Upper lobe of left lung (tissue), 4 donors: ENCODE data around the gene ANKRD63.

ENCODE experiments used
- CTCF ChIP-seq, 6 experiments: fragments of 450-650 bp in 4 of 6; fragments of 200-600 bp in 2 of 6; sonication (generic) in 2 of 6; IDR thresholded peaks; one replicate each; pipeline ENCODE4 v1.5.1; 2016 to 2019; ENCODE audit warnings: antibody characterized with exemption in 6 of 6
- EP300 ChIP-seq, 4 donors: sonication (generic); formaldehyde crosslinking; IDR thresholded peaks; one replicate each; pipeline ENCODE4 v1.5.1; 2017; ENCODE audit warnings: antibody characterized with exemption in 4 of 4, control low read depth in 2 of 4
- POLR2A ChIP-seq, 4 donors: fragments of 450-650 bp; IDR thresholded peaks; one replicate each; pipeline ENCODE4 v1.5.1; 2016 to 2017; ENCODE audit warnings: antibody characterized with exemption in 4 of 4, mild to moderate bottlenecking in 2 of 4

GRCh38 chr15:40280260-40281056 is 2.4 kb downstream of the ANKRD63 start:
- TF ChIP-seq CTCF (IDR thresholded peaks at IDR 0.05) (no peak), EP300 (IDR thresholded peaks at IDR 0.05) (no peak), POLR2A (IDR thresholded peaks at IDR 0.05) (no peak)
